GM21529 (cell line): ENCODE results near the gene TCEANC2.

Source experiments
- ATAC-seq: cut with Tn5 transposase; IDR thresholded peaks from one replicate; pipeline ENCODE4 v1.9.1; 2021; ENCODE audit not compliant: unreplicated experiment

TCEANC2 gene

GRCh38 chr1:54110996-54111395, 57.6 kb downstream of the TCEANC2 start:
- no peak for ATAC-seq

- ATAC-seq, result no peak
Measured at GRCh38 chr1:54111624-54112023, 58.2 kb downstream of the TCEANC2 start.

GRCh38 chr1:54112027-54112426, 58.6 kb downstream of the TCEANC2 start:
- no peak for ATAC-seq

GRCh38 chr1:54112705-54113368, 59.4 kb downstream of the TCEANC2 start:
- no peak for ATAC-seq

GRCh38 chr1:54114001-54114400, 60.6 kb downstream of the TCEANC2 start:
- ATAC-seq, result no peak

GRCh38 chr1:54114955-54115354, 61.5 kb downstream of the TCEANC2 start:
- no peak for ATAC-seq

DNA sequence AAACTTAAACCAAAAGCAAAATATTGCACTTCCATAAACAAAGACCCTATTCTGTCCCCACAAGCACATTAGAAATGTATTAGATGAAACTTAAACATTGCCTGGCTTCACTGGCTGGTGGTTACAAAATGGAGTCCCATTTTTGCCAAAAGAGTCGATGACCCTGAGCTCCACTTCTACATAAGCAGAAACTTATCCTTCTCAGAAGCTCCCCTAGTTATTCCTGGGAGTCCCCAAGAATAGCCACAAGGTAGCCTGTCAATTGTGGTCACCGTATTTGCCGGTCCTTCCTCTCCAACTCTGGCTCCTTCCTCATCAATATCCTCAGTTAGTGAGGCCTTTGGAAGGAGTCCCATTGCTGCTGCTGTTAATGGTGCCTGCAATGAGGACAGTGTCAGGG, 62.1 kb downstream of the TCEANC2 start:
- no peak for ATAC-seq

- no peak for ATAC-seq
Measured at GRCh38 chr1:54117815-54118563, 64.6 kb downstream of the TCEANC2 start.

GRCh38 chr1:54118704-54119103, 65.3 kb downstream of the TCEANC2 start:
- ATAC-seq, result no peak

DNA sequence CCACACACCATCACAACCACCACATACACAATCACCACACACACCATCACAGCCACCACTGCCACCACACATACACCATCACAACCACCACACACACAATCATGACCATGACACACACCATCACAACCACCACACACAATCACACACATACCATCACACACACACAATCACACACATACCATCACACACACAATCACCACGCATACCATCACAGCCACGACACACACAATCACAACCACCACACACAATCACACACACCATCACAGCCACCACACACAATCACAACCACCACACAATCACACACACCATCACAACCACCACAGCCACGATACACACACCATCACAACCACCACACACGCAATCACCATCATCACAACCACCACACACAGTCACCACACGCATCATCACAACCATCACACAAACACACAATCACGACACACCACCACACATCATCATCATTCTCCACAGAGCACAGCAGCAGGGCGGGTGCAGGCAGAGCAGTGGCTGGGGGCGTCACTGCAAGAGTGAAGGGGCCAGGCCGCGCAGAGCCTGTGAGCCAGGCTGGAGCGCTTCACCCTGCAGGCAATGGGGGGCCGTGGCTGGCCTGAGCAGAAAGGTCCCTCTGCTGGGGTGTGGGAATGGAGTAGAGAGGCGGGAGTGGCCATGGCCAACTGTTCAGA, 66.8 kb downstream of the TCEANC2 start:
- no peak for ATAC-seq

GRCh38 chr1:54120698-54121481, 67.5 kb downstream of the TCEANC2 start:
- ATAC-seq, result no peak

- no peak for ATAC-seq
Measured at GRCh38 chr1:54121482-54122134, 68.2 kb downstream of the TCEANC2 start.

GRCh38 chr1:54122135-54122751, 68.8 kb downstream of the TCEANC2 start:
- no peak for ATAC-seq

- ATAC-seq, result no peak
Measured at GRCh38 chr1:54122992-54123391, 69.6 kb downstream of the TCEANC2 start.

DNA sequence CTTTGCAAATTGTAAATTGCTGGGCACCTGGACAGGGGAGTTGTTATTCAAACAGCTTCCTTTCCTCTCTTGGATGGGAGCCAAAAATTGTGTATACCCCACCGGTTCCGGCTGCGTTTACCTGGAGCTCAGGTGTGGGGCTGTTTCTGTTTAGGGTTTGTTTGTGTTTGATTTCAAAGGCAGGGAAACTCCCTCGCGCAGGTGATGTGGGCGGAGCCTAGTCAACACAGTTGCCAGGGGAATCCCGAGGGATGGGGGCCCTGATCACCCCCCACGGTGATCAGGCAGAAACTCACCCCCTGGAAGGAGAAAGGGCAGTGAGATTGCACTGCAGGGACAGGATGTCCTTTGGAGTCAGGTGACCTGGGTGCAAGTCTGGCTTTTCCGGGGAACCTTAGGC, 71.1 kb downstream of the TCEANC2 start:
- ATAC-seq, result no peak

DNA sequence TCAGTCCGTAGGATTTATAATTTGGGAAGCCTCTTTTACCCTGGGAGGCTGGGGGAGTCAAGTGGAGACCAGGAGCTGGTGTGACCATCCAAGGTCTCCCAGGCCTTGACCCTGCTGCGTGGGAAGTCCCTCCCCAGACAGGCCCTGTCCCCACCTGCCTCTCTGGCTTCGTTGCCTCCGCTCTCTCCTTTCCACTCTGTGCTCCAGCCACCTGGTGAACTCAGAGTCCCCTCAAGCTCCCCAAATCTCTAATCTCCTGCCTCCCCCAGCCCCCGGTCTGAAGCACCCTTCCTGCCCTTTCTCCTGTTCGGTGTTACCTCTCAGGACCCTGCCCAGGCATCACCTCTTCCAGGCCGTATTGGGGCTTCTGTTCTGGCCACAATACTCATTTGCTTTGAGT, 71.5 kb downstream of the TCEANC2 start:
- ATAC-seq, result no peak

DNA sequence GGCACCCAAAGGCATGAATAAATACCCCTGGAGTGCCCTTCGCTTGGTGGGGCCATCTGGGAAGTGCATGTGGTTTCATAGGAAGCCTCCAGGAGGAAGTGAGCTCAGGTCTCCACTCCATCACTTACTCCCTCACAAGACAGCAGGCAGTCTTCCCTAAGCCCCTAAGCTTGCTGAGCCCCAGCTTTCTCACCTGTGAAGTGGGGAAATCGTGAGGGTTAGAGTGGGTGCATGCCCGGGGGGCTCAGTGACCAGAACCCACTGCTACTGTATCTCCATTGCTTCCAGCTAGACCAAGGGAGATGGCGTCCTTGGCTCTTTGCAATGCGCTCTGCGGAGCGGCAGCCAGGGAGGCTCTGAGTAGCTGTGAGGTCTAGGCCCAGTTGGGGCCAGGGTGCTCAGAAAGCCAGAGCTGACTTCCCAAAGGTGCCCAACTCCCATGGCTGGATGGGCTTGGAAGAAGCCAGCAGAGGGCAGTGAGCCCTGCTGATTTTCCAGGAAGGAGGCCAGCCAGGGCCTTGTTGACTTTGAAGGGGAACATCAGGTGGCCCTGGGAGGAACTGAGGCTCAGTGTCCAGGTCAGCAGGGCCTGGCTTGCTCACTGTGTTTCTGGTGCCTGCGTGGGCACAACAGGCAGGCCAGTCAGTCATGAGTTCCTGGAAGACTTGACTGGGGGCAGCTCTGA, 72.1 kb downstream of the TCEANC2 start:
- no peak for ATAC-seq

DNA sequence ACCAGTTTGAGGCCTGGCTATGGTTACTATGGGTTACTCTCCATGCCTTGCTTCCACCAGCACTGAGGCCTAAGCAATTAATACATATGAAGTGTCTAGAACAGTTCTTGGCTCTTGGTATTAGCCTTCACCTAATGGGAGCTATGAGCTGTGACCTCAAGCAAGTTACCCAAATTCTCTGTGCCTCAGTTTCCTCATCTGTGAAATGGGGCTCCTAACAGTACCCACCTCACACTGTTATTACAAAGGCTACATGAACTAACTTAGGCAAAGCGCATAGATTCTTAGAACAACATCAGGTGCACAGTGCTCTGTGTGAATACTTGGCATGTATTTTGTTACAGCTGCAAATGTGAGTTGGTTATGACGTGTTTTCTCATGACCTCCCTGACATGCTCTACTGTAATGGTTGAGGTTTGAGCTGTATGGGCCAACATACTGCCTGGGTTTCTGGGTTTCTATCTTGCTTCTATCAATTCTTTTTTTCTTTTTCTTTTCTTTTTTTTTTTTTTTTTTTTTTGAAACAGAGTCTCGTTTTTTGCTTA, 72.9 kb downstream of the TCEANC2 start:
- no peak for ATAC-seq

- ATAC-seq, result no peak
Measured at GRCh38 chr1:54127594-54128300, 74.3 kb downstream of the TCEANC2 start.
